Stomach (tissue), 4 donors: ENCODE measurements around the gene PFKFB2.

ENCODE experiments used
- POLR2A ChIP-seq, 4 donors: fragments of 450-650 bp; IDR thresholded peaks; one replicate each; pipeline ENCODE4 v1.6.1; 2016; ENCODE audit warnings: antibody characterized with exemption in 4 of 4, control low read depth in 2 of 4, mild to moderate bottlenecking in 1 of 4, moderate library complexity in 1 of 4
- TF ChIP-seq, protein P1 (sequence below), 7 experiments: fragments of 450-650 bp in 4 of 7; fragments of 200-600 bp in 3 of 7; sonication (generic) in 3 of 7; IDR thresholded peaks; one replicate each; pipeline ENCODE4 v1.5.1; 2016 to 2019; ENCODE audit warnings: antibody characterized with exemption in 7 of 7, control low read depth in 2 of 7, mild to moderate bottlenecking in 1 of 7

DNA sequence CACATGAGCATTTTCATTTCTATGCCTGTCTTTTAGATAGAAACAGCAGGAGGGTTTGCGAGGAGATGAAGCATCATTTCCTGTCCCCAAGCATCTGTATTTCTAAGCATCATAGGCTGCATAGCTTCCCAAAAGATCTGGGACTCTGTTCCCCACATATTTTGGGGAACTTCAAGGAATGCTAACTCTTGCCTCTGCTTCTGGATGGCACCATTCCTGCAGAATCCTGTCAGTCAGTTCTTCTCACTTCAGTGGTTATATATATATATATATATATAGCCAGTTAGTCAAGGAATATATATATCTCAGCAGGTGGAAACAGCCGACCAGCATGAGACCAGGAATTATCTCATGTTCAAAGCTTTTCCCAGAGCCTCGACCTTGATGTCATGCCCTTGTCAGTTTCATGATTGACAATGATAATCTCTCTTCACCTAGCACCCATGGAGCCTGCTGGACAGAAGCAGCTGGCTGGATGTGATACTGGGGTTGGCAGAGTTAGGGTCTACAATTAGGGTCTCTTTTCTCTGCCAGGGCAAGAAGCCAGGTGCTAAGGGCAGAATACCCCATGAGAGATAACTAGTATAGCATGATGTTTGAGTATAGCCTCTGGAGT, 2.4 kb downstream of the PFKFB2 start:
- TF ChIP-seq POLR2A (IDR thresholded peaks at IDR 0.05): no peak
- TF ChIP-seq, protein P1, sequence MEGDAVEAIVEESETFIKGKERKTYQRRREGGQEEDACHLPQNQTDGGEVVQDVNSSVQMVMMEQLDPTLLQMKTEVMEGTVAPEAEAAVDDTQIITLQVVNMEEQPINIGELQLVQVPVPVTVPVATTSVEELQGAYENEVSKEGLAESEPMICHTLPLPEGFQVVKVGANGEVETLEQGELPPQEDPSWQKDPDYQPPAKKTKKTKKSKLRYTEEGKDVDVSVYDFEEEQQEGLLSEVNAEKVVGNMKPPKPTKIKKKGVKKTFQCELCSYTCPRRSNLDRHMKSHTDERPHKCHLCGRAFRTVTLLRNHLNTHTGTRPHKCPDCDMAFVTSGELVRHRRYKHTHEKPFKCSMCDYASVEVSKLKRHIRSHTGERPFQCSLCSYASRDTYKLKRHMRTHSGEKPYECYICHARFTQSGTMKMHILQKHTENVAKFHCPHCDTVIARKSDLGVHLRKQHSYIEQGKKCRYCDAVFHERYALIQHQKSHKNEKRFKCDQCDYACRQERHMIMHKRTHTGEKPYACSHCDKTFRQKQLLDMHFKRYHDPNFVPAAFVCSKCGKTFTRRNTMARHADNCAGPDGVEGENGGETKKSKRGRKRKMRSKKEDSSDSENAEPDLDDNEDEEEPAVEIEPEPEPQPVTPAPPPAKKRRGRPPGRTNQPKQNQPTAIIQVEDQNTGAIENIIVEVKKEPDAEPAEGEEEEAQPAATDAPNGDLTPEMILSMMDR (IDR thresholded peaks at IDR 0.05): no peak
